ENCODE measurements around the gene NTSR1. TPM values are rescaled to one million over a fixed set of nuclear protein-coding genes. Genes with fewer than 3 reads are reported as not detected.

The NTSR1 gene
- total and polyA plus RNA-seq, 2 of the 8 experiments (the other 6 are each of a cell fraction or from before 2014, with no cell fraction given): 0.53 to 0.89 TPM

DNA sequence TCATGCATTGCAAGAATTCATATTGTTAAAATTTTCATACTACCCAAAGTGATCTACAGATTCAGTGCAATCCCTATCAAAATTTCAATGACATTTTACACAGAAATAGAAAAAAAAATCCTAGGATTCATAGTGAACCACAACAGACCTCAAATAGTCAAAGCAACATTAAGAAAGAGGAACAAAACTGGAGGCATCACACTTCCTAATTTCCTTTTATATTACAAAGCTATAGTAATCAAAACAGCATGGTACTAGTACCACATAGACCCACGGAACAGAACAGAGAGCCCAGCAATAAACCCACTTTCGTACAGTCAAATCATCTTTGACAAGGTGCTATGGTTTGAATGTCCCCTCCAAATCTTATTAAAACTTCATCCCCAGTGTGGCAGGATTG is 39.7 kb downstream of the NTSR1 start (continued):
- TF ChIP-seq, protein P1, sequence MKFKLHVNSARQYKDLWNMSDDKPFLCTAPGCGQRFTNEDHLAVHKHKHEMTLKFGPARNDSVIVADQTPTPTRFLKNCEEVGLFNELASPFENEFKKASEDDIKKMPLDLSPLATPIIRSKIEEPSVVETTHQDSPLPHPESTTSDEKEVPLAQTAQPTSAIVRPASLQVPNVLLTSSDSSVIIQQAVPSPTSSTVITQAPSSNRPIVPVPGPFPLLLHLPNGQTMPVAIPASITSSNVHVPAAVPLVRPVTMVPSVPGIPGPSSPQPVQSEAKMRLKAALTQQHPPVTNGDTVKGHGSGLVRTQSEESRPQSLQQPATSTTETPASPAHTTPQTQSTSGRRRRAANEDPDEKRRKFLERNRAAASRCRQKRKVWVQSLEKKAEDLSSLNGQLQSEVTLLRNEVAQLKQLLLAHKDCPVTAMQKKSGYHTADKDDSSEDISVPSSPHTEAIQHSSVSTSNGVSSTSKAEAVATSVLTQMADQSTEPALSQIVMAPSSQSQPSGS (IDR thresholded peaks at IDR 0.05; ENCODE audit: low read length): no peak
- no peak for TF ChIP-seq KDM4A (IDR thresholded peaks at IDR 0.05; ENCODE audit: low read depth, low read length, severe bottlenecking)
